HG03558 (cell line): Measurements from ENCODE around the gene ABHD17B.

Experiments used
- ATAC-seq: cut with Tn5 transposase; IDR thresholded peaks from one replicate; pipeline ENCODE4 v1.9.1; 2021; ENCODE audit warnings: moderate number of reproducible peaks; ENCODE audit not compliant: unreplicated experiment; ENCODE audit errors: extremely low read depth

ABHD17B gene

DNA sequence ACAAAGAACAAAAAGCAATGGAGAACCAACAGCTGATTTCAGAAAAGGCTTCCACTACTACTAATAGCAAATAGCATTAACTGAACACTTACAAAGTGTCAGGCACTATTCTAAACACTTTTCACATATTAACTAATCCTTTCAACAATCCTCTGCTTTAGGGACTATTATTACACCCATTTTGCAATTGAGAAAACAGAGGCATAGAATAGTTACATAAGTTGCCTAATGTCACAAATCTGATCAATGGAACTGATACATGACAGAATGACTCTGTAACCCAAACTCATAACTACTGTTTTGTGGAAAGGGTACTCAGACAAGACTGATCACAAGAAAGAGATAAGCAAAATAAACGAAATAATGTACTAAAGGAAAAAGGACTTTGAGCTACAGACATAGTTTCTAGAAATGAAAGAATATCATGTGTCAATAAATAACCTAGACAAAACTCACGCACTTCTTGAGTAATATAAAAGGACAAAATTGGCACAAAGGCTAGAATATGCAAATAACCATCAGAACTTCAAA lies 31.3 kb downstream of the ABHD17B start:
- ATAC-seq: no peak

DNA sequence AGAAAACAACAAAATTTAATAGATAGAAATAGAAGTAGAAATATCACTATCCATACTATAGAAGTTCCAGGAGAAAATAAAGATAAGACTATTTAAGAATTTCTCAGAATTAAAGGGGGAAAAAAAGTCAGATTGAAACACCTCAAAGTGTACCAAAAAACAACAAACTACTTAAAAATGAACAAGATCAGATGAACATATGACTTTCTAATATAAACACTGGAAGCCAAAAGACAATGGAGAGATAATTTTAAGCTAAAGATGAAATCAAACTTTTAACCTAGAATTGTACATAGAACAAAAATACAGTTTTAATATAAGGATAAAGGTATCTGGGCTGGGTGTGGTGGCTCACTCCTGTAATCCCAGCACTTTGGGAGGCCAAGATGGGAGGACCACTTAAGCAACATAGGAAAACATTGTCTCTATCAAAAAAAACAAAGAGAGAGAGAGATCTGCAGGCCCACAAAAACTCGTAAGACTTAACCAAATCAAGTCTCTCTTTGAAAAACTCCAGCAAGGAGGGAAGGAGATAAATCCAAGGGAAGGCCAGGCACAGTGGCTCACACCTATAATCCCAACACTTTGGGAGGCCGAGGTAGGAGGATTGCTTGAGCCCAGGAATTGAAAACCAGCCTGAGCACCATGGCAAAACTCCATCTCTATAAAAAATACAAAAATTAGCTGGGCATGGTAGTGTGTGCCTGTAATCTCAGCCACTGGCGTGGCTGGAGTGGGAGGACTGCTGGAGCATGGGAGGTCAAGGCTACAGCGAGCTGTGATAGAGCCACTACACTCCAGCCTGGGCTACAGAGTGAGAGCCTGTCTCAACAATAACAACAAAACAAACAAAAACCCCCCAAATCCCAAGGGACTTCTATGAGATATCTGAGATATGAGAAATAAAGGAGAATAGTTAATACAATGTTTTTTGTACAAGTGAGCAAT lies 32.4 kb downstream of the ABHD17B start:
- ATAC-seq: no peak

DNA sequence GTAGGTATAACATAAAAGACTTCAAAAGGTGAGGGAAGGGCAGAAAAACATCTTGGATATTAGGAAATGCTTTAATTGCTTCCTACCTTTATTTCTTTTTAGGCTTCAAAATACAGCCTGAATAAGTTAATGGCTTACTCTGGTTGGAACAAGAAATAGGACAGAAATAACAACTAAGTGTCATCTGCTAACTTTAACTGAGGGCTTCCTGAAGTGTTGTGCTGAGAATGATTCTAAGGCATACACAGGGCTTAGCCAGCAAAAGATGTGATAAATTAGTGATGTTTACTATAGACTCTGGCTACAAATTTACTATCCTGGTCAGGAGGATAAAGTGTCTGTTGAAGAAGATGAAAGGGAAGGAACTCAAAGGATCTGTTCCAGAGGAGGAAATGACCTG lies 34.2 kb downstream of the ABHD17B start:
- ATAC-seq: no peak

DNA sequence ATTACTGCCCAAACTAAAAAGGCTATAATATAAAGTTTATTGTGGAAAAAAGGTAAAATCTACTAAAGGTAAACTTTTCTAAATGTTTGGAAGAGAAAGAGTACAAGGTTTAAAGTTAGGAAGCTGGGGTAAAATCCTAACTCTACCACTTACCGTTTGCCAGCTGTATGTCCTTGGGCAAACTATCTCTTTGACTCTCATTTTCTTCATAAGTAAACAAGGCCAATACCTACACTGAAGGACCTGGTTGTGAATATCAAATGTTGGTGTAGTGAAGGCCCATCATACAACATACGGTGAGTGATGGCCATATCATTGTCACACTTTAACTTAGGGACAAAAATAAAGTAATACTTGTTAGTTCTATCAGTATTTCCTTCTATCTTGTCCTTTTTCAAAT lies 34.9 kb downstream of the ABHD17B start:
- ATAC-seq: no peak

DNA sequence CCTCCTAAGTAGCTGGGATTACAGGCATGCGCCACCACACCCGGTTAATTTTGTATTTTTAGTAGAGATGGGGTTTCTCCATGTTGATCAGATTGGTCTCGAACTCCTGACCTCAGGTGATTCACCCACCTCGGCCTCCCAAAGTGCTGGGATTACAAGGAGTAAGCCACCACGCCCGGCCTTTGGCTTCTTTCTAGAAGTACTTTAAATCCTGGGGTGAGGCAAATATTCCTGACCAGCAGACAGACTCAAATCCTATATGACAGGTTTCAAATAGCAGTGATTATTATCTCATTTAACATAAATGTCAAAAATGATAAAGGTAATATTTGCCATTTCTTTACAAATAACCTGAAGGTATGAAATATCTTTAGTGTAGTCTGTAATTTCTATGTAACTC lies 35.6 kb downstream of the ABHD17B start:
- ATAC-seq: no peak

DNA sequence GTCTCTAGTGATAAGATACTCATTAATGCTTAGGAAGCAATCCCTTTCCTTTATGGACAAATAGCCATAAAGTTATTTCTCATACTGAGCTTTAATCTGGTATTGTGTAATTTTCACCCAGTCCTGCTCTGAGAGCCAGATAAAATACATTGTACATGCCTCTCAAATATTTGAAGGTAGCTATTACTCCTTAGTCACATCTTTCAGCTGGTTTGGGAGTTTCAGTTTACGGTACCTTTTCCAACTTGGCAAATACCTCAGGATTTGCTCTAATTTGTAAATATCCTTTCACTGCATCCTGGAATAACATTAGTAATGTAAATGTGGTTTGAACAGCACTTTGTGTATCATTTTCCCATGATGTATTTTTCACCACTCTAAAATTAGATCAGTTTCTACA lies 47.4 kb downstream of the ABHD17B start:
- no peak for ATAC-seq

DNA sequence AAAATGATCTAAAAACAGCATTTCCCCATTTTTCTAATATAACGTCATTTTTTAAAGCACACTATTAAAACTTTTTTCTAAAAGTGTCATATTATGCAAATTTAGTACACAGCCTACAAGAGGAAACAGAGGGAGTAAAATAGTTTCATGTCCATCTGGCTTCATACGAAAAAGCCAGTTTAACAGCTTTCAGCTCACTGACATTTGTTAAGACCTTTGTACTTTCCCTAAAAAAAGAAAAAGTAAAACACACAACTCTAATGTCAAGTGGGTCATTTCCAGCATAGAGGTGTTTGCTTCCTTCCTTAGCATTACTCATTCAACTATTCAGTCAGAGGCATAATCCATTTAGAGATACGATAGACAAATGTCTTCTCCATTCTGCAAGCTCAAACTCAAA lies 49.4 kb downstream of the ABHD17B start:
- ATAC-seq: no peak

DNA sequence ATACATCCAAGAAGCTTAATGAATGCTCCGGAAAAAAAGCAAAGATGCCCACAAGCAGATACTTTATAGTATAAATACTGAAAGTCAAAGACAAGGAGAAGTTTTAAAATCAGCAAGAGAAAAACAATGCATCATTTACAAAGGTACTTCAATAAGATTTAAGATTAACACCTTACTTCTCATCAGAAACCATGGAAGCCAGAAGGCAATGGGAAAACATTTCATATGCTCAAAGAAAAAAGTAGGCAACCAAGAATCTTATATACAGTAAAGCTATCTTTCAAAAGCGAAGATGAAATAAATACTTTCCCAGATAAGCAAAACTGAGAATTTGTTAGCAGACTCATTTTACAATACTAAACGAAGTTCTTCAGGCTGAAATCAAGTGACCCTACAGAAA lies 51.1 kb downstream of the ABHD17B start:
- ATAC-seq: no peak

DNA sequence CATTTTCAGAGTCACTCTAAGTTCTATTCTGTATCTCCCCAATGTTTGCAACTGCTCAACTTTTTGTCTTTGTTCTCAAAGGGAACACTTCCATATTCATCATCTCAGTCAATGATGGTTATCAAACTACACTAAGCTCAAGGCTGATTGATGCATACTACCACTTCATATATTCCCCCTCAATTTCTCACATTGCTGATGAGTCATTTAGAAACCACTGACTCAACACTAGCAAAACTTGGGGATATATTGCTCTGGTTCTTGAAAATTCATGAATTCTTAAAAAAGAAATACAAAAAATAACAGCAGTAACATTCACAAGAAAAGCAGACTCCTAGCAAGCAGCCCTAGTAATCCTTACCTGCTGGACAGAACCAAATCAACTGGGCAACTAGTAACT lies 52.2 kb downstream of the ABHD17B start:
- ATAC-seq: peak; percentile 86

DNA sequence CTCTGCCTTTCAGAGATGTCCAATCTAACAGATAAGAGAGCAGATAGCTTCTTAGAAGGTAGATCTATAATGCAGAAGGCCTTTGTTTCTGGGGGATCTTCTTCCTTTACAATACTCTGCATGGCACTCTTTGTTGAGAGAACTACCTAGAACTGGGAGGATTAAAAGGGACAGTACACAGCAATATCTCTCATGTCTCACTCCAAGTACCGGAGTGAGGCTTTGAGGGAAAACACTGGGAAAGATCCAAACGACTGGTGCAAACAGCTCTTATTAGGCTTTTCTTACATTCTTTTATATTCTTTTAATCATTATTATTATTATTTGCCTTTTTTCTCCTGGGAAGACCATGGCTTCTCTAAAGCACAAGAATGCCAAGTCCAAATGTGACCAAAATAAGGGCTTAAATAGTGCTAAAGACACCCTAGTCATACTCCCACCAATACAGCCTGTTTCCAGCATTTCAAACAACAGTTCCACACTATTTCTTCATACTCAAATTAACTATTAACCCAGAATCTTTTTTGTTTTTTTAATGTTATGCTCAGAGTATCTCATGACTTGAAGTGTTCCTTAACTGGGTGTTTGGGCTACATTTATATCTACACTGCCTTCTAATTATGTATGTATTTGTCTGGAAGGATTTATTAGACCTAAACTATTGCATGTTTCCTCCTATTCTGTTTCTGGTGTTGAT lies 52.7 kb downstream of the ABHD17B start:
- ATAC-seq: no peak

DNA sequence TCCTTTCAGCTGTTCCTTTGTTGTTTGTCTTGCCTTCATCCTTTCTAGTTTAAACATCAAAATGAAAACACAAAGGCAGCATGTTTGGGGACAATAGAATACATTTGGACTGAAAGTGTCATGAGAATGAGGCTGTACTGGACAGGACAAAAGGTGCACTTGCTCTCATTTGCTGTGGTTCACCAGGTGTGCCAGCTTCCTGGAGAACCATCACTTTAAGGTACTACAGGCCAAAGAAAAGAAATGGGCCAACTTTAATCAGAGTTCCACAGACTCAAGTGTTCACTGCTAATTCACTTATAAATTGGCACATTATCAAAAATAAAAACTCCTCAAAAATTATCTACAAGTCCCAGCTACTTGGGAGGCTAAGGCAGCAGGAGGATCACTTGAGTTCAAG lies 53.8 kb downstream of the ABHD17B start:
- no peak for ATAC-seq

DNA sequence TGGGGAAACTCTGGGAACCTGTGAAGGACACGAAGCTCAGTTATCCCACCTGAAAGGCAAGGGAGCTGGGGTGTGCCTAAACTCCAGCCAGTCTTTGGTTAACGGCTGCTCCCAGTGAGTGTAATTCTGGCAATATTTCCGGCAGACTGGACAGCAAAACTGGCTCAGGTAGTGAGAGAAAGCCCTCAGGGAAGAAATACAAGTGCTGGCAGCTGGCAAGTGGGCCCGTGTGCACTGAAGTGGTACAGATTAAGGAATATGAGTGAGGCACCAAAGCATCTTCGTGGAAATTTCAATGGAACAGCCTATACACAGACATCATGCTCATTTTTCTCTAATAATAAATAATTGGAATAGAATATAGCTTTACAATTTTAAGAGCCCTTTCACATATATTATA lies 56.2 kb downstream of the ABHD17B start:
- no peak for ATAC-seq

DNA sequence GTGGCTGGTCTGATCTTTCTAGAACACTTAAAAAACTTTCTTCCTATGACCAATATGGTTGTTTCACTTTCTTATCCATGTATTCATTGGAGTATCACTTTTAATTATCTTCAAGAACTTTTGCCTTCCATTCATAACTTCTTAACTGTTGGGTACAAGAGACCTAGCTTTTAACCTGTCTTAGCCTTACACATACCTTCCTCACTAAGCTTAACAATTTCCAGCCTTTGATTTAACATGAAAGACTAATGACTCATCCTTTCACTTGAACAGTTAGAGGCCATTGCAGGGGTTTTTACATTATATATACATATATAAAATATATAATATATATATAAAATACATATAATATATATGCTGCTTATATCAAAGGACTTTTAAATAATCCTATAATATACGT lies 57.9 kb downstream of the ABHD17B start:
- ATAC-seq: no peak

DNA sequence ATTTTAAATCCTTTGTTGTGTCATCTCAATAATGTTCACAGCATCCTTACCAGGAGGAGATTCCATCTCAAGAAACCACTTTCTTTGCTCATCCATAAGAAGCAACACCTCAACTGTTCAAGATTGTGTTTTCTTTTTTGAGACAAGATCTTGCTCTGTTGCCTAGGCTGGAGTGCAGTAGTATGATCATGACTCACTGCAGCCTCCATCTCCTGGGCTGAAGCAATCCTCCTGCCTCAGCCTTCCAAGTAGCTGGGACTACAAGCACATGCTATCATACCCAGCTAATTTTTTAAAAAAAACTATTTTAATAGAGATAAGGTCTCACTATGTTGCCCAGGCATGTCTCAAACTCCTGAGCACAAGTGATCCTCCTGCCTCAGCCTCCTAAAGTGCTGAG lies 60.0 kb downstream of the ABHD17B start:
- no peak for ATAC-seq

DNA sequence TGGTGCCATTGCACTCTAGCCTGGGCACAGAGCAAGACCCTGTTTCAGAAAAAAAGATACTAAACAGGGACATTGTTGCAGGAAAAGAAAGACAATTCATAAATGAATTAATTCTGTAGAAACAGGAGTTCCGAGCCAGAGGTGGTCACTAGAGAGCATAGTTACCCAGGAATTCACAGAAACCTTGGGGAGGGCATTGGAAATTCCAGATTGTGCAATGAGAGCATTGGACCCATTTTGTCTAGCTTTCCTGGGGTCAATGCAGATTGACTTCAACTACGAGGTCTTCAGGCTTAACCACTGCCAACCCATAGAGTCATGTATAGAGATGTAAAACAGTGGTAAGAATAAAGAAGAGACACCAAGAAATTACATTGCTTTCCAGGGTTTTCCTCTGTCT lies 63.1 kb downstream of the ABHD17B start:
- ATAC-seq: no peak

DNA sequence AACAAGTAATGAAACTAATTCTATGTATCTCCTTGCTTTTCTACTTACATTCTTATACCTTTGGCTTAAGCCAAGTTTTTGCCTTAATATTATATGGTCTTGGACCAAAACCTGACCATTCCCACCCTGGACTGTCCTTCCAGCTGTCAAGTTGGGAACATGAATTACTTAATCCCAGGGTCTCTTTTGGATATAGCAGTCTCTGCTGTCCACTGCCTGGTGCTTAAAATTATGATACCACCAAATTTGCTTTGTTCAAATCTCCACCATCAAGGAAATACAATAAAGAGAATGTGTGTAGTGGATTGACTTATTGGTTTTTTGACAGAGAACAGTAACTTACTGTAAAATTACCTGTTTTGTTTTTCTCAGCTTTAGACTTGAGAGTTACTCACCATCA lies 66.2 kb downstream of the ABHD17B start:
- no peak for ATAC-seq

DNA sequence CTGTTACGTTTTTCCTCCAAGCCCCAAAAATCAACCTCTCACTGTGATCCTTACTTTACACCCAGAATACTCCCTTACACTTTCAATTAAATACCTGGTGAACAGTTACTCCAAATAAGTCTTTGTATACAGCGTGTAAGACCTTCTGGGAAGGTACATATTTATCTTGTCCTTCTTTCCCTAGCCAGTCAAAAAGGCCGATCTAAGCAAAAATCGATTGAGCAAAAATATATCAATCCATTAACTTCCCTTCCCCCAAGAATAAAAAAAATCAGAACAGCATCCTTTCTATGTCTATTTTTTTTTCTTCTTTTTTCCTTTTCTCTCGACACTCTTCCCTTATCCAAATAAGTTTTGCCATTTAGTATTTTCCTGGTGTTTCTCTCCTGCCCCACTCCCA lies 71.3 kb downstream of the ABHD17B start:
- no peak for ATAC-seq

DNA sequence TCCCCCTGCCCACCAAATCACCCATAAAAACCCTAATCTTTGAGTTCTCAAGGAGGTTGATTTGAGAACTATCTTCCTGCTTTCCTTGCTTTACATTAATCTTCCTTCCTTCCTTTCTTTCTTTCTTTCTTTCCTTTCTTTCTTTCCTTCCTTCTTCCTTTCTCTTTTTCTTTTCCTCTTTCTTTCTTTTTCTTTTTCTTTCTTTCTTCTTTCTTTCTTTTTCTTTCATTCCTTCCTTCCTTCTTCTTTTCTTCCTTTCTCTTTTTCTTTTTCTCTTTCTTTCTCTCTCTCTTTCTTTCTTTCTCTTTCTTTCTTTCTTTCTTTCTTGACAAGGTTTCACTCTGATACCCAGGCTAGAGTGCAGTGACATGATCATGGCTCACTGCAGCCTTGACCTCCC lies 75.4 kb downstream of the ABHD17B start:
- ATAC-seq: no peak

DNA sequence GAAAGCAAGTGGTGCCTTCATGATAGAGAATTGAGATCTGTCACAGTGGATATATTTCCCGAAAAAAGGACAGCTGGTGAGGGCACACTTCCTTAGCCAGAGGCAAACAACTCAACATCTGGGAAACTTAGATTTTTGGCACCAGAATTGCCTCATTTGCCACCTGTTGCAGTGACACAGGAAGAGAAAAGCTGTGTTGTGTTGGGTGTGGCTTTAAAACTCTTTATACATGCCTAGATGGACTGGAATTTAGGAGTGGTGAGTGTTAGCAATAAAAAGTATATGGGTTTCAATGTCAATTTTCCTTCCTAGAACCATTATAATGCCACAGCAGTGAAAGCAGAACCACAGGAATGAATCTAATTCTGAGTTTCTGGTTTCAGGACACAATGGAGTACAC lies 80.1 kb downstream of the ABHD17B start:
- no peak for ATAC-seq

DNA sequence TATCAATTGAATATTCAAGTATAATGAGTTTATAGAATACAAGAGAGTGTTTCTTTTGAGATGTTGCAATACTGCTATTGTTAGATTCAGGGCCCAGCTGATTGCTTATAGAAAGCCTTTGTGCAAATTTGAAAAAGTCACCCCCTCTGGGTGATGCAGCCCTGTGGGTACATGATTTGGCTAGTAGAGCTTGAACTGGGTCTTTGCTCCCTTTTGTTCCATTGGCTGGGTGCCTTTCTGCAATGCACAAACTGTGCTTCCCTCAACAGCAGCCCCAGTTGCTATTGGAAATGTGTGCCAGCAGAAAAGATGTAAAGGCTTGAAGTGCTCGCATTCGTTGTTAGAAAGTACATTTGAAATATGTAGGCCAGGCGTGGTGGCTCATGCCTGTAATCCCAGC lies 80.8 kb downstream of the ABHD17B start:
- ATAC-seq: no peak

DNA sequence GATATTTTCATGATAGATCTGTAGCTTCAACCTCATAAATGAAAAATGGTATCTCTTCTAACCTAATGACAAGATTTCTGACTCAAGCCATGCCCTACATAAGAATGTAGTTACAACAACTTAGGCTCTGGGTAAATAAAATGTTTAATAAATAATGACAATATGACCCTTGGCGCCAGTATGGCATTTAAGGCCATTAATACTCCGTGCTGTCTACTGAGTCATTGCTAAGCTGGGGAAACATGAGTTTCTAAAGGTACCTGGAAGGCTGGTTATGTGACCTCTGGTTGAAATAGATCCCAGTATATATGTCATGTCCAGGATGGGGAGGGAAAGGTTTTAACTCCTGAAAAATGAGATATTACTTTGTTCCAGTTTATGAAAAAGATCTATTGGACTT lies 84.7 kb downstream of the ABHD17B start:
- no peak for ATAC-seq
